CD4-positive, alpha-beta T cell treated with Interleukin-21 for 1 hour (primary cell): ENCODE measurements around the gene KRT222.

Experiments used
- DNase-seq: peaks from one replicate; pipeline ENCODE4 v3.0.0-alpha.2; 2020

Gene KRT222

DNA sequence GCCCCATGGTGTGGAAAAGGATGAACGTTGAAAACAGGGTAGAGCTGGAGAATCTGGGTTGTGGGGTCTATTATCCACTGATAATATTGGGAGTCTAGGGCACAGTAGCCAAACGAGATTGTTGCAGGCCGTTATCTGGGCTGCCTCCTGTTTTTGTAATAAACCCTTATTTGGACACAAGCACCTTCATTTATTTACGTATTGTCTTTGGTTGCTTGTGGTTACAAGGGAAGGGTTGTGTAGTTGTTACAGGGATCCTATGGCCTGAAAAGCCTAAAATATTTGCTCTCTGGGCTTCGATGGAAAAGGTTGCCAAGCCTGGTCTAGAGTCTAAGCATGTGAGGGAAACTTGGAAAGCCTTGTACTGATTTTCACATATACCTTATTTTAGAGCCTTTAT is 13.0 kb downstream of the KRT222 start:
- no peak for DNase-seq

GRCh38 chr17:40648384-40648968 is 16.5 kb downstream of the KRT222 start:
- no peak for DNase-seq

DNA sequence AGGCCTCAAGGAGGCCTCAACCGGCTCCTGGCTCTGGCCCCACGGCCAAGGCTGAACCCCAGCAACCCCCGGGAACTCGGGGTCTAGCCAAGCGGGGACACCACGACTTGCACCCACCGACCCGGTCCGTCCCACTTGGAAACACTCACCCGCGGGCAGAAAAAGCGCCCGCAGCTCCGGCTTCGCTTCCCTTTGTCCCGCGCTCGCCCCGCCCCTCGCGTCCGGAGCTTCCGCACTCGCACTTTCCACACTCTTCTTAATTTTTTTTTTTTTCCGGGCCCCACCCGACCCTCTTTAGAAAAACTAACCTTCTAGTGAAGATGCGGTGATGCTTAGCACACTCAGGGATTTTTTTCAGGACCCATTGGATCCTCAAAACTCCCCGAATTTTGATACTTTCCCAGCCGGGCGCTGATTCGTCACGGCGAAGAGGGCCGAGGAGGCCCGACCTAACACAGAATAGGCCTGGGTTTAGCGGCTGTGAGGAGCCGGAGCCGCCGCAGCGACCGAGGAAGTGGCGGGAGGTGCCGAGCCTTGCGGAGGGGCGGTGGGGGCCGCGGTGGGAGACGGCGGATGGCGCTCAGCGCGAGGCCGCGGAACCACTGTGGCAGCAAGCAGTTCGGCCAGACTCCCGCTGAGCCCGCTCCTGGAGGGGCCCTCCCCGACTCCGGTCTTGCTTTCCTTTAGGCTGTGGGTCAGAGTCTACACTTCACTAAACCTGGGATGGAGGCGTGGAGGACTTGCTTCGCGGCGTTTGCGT is 17.2 kb downstream of the KRT222 start, which contains the start of gene SMARCE1:
SMARCE1 (minus strand) TSS at position 195 of the 760 bp plus-strand sequence. CDS start 2,016 bp downstream, outside the sequence.
- DNase-seq = peak; percentile 81

GRCh38 chr17:40646791-40647623 is 18.0 kb downstream of the KRT222 start:
- DNase-seq = no peak

DNA sequence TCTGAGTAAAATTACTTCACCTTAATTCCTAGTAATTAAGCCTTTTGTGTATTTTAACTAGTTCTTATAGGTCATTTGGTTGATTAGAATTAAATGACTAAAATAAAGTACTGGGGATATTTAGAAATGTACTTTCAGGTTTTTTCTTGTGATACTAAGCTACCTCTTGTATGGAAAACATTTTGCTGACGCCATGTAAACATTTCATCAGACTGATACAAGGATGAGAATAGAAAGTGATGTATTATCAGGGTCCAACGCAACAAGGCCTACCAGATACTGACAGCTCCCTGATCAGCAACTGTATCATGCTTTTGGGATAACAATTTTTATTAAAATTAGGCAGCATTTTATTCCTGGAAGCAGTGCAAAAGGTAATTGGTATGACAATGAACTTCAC is 19.0 kb downstream of the KRT222 start:
- DNase-seq = no peak

GRCh38 chr17:40645291-40645690 is 19.7 kb downstream of the KRT222 start:
- DNase-seq = no peak

DNA sequence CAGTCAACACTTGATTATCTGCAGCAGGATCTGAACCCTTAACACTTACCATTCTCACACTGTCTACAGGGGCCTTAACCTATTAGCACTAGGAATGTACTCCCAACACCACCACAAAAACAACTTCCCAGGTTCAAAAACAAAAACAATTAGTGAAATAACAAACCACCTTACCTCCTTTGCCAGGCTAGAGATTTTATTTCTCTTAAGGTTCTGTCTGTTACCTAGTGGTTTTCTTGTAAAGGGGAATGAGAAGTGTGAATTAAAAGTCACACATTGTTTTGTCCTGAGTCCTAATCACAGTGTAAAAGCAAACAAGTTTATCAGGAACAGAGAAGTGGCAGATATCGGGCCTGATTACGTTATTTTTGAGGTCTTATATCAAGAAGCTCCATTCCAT is 27.0 kb downstream of the KRT222 start:
- DNase-seq = no peak

DNA sequence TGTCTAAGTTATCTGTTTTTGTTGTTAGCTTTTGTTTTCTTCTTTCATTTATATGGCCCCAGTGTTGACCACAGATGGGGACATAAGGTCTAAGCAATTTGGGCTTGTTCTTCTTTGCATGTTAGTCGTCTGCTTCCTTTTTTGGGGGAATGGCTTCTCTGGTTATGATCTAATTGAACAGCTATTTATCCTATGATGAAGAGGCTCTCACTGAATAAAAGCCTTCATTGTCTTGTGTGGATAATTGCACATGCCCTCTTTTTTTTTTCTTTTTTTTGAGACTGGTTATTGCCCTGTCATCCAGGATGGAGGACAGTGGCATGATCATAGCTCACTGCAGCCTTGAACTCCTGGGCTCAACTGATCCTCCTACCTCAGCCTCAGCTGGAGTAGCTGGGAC is 31.1 kb downstream of the KRT222 start:
- no peak for DNase-seq

DNA sequence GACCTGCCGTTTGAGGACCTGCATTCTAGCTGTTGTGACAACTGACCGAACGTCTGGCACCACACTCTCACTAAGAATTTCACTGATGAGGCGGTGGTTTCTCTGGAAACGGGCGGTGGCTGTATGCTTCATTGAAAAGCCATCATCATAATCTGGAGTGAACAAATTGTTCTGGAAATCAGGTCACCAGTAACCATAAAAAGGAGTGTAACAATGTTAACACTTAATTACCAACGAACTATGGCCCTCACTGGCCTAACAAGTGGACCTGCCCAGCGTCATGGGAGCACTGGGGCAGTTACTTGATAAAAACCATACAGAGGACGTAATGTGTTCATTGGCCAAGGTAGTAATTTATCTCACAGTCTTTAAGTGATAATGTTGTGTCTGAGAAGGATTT is 32.8 kb downstream of the KRT222 start:
- no peak for DNase-seq

GRCh38 chr17:40629842-40630241 is 35.1 kb downstream of the KRT222 start:
- no peak for DNase-seq

GRCh38 chr17:40625311-40625710 is 39.7 kb downstream of the KRT222 start:
- DNase-seq = no peak

DNA sequence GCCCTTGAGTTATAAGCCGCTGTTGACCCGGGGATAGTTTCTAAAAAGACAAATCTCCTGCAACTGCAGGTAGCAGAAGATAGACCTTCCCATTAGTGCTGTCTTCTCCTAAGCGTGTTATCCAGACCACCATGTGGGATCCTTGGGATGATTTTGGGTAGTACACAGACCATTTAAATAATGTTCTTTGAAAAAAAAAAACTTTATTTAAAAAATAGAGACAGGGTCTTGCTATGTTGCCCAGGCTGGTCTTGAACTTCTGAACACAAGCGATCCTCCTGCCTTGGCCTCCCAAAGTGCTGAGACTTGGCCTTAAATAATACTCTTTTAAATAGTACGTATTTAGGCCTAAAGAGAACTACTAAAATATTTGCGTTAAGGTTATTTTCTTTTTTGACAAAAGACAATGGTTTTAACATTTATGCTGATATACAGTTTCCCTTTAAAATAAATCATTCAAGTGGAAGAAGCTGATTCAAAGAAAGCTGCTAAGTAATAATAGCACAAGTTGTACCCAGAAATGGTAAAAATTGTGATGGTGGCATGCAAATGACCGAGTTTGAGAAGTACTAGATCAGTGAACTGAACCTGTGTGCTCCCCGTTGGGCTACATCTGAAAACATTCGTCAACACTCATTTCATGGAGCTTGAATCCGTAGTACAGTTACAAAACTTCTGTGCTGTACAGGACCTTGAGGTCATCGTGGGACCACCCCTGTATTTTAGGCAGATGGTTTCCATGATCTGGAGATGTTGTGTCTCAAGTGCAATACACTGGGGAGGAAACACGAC is 41.4 kb downstream of the KRT222 start:
- no peak for DNase-seq

DNA sequence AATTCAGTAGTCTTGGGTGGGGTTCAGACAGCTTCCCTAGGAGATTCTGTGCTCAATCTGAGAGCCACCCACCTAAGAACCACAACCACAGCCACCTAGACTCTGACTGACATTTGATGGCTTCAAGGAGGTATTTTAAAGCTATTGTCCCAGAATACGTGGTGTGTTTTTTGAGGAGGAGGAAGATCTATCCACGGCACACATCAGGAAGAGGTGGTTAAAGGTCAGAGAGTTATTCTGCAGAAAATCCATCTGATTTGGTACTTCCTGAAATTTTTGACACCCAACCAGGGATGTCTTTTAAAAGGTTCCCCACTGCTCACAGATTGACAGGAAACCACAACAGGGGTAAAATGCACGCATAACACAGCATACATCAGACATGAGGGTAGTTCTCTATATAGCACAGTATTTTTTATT is 42.5 kb downstream of the KRT222 start:
- peak; percentile 43 for DNase-seq

DNA sequence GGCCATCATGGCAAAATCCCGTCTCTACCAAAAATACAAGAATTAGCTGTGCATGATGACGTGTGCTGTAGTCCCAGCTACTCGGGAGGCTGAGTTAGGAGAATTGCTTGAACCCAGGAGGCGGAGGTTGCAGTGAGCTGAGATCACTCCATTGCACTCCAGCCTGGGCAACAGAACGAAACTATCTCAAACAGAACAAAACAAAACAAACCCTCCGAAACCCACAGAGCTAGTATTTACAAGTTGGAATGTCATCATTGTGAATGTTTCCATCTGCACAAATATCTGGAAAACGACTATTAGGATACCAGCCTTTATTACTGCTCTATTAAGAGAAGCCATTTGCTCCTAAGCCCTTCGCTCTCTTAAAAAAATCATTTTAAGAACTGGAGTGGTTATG is 43.4 kb downstream of the KRT222 start:
- DNase-seq = no peak

DNA sequence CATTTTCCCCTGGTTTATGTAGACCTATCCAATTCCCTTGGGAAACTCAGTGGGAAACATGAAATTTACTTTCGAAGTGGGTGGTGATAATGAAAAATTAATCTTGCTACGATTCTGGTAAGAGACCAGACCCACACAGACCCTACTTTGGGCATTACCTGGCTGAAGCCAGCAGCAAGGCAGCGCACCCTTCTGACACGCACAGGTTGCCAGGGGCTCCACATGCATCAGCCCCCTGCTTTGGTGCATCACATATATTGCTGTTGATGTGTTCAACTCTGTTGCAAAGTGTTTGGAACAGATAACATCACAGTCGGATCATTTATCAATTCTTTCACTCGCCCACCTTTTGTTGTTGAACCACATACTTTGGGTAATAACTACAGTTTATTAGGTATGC is 44.0 kb downstream of the KRT222 start:
- DNase-seq = no peak

DNA sequence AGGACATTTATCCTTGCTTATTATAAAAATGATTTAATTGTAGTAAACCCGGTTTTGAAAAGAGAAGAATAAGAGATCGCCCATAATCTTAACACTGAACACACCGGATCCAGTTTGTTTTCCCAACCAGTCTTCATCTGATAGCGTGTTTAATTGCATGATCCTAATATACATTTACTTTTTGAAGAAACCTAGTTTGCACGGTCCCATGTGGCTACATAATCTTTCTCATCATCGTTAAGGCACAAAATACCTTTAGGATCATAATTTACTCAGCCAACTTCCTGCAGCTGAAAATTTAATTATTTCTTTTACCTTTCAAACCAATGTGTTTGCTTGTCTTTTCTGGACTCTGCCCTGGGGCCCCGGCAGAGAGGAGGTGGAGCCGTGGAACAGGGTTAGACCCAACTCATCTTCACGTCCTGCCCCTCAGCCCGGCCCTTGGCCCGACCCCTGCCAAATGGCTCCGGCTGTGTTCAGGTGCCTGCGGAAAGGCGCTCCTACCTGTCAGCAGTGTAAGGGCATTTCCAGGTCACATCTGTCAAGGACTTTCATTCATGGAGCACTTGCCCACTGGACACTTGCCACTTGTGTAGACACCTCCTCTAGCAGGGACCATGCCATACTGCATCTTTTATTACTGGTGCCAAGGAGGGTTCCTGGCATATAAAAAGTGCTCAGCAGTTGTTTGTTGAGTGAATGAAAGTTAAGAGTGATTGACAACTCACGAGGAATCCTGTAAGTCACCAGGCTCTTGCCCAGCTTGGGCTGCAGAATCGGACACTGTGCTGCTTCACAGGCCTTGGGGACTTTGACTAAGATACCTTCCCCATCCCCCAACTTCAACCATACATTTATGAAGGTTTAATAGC is 46.0 kb downstream of the KRT222 start:
- no peak for DNase-seq

GRCh38 chr17:40617678-40618240 is 47.2 kb downstream of the KRT222 start:
- no peak for DNase-seq

- no peak for DNase-seq
These were observed 48.4 kb downstream of the KRT222 start for GRCh38 chr17:40616592-40616991.

GRCh38 chr17:40615841-40616476 is 49.0 kb downstream of the KRT222 start:
- no peak for DNase-seq

DNA sequence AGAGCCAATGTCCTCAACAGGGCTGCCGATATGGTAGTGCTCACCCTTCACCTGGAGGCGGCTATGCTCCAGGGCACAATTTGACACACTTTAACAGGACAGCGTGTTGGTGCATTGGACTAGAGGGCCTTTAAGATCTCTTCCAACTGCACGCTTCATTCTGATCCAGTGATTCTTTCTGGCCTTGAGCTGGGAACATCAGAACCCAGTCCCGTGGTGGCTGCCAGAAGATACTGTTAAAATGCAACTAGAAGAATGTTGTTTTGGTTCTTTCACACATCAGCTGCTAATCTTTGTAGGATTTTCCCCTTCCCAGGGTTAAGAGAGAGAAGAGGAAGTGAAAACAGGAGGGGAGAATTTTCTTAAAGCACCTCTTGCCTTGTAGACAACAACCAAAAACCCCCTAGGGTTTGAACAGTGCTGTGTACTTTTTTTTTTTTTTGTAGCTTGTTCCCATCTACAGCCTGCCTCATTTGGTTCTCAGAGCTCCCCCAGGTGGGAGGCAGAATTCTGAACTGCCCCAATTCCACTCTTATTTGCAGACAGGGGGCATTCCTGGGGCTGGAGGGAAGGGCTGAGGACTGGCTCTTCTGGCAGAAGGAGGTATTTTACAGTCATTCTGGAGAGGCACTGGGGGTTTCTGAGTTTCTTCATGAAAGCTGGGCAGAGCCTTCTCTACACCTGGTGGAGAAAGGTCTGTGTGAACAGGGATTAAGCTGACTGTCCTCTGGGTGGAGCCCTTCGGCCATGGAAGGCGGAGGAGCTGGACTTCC is 49.7 kb downstream of the KRT222 start:
- DNase-seq = peak; percentile 67
